ENCODE measurements around the gene RGL1. TPM values are rescaled to one million over a fixed set of nuclear protein-coding genes. Genes with fewer than 3 reads are reported as not detected.
"Not testable (repeated sequence)": the region's sequence is repeated elsewhere in the genome, so short reads cannot be mapped to it uniquely, and the experiment has no call there.

The RGL1 gene
- polyA plus RNA-seq, 10 donors = 25.4 to 34.7 (median 29.9) TPM

DNA sequence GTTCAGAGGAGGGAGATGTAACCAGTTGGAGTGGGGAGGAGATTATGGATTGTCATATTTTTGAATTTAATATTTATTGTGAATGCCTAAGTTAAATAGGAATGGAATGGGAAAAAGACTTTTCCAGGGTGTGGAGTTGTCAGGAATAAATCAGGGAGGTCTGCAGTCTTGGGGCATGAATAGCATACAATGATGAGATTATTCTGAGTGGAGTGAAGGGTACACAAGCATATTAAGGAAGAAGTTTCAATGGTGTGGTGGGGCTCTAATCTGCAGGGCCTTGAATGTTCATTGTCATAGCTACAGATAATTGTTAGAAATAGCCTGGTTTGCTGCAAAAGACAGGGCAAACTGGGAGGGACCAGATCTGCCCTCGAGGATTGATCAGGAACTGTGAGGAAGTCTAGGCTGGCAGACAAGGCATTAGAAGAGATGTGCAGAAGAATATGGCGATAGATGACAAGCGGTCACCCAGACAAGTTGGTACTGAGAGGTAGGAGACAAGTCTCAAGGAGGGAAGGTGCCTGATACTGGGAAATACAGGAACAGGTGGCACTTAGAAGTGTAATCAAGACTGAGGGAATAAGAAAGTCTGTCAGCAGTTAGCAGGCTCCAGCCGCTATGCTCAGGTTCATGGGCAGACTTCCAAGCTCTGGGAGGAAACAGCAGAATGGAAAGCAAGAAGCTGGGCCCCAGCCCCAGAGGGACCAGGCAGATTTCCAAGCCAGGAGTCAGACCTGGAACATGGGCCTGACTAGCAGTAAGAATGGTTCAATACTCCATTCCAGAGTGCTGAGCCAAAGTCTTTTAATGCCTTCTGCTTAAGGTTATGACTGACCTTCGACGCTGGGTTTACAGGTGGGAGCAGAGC lies 20.9 kb upstream of the RGL1 start:
- peak; percentile 86 to 95 (median 90) for DNase-seq

DNA sequence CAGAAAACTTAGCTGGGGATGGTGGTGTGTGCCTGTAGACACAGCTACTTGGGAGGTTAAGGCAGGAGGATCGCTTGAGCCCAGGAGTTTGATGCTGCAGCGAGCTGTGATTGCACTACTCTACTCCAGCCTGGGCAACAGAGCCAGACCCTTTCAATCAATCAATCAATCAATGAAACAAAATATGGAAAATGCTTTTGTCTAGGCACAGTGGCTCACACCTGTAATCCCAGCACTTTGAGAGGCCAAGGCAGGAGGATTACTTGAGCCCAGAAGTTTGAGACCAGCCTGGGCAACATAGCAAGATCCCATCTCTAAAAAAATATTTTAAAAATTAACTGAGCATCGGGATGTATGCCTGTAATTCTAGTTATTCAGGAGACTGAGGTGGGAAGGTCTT lies 19.0 kb upstream of the RGL1 start:
- not testable (repeated sequence) for DNase-seq

DNA sequence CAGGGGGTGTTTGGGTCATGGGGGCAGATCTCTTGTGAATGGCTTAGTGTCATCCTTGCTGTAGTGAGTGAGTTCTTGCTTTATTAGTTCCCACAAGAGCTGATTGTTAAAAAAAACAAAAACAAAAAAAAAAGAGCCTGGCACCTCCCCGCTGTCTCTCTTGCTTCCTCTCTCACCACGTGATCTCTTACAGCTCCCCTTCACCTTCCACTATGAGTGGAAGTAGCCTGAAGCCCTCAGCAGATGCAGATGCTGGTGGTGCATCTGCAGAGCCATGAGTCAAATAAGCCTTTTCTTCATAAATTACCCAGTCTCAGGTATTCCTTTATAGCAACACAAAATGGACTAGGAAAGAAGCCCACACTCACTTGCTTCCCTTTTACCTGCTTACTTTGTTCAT lies 17.2 kb upstream of the RGL1 start:
- no peak for DNase-seq

DNA sequence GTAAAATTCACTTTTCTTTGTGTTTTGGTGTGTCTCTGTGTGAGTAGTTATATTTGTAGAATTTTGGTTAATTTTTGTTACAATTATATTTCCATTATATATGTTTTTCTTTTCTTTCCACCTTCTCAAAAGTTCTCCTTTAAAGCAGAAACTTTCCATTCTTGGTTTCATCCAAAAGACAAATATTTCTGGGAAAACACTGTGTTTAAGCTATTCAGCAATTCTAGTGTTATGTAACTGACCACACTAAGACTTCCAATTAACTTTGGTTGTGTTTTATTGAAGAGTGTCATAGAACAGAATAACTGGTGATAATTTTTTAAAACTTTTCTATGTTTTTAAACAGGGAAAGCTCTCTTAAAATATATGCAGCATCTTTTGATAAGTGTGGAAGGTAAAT lies 13.6 kb upstream of the RGL1 start:
- peak in 1 of 3 donors; percentile 49 for DNase-seq

DNA sequence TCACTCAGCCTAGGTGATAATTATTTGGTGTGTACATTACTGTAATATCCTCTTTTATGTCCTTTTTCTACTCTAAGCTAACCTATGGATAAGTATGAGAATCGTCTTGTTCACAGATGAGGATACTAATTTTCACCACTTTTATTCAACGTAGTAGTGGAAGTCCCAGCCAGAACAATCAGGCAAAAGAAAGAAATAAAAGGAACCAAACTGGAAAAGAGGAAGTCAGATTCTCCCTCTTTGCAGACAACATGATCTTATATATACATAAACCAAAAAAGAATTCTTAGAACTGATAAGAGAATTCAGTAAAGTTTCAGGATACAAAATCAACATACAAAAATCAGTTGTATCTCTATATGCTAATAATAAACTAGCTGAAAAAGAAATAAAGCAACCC lies 12.6 kb upstream of the RGL1 start:
- no peak for DNase-seq

DNA sequence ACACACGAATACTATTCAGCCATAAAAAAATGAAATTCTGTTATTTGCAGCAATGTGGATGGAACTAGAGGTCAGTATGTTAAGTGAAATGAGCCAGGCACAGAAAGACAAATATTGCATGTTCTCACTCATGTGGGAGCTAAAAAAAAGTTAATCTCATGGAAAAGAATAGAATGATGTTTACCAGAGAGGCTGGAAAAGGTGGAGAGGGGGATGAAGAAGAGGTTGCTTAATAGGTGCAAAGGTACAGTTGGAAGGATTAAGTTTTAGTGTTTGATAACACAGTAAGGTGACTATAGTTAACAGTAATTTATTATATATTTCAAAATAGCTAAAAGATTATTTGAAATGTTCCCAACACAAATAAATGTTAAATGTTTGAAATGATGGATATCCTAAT lies 10.8 kb upstream of the RGL1 start:
- no peak for DNase-seq

DNA sequence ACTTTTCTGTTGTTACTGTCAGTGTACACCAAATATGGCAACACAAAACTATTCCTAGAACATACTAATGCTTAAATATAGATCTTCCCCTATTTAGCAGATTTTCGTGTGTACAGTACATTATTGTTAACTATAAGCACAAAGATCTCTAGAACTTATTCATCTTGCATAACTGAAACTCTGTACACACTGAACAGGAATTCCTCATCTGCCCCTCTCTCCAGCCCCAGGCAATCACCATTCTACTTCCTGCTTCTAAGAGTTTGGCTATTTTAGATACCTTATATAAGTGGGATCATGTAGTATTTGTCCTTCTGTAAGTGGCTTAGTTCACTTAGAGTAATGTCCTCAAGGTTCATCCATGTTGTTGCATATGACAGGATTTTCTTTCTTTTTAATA lies 4.5 kb upstream of the RGL1 start:
- DNase-seq = no peak

DNA sequence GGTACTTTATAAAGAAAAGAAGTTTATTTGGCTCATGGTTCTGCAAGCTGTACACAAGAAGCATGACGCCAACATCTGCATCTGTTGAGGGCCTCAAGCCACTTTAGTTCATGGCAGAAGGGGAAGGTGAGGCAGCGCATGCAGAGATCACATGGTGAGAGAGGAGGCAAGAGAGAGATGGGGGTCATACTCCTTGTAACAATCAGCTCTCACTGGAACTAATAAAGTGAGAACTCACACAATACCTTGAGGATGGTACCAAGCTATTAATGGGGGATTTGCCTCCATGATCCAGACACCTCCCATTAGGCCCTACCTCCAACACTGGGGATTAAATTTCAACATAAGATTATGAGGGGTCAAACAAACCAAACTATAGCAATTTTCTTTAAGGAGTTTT lies 3.3 kb upstream of the RGL1 start:
- no peak for DNase-seq

DNA sequence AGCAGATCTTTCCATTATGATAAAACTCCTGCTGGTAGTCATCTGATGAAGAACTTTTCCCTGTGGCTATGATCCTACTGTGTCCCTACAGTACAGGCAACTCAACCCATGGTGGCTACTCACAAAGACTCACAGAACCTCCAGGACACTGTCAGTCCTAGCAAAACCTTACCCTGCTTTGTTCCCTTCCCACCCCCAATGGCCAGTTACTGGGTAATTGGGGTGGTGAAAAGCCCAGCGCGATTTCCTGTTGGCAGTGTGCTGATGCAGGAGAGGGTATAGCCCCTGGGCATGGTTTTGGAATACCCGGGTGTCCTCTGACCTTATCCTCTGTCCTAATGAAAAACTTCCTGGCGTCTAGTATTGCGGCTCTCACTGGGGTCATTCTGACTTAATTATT lies 533 bp upstream of the RGL1 start:
- peak in 1 of 3 donors; percentile 68 for DNase-seq

DNA sequence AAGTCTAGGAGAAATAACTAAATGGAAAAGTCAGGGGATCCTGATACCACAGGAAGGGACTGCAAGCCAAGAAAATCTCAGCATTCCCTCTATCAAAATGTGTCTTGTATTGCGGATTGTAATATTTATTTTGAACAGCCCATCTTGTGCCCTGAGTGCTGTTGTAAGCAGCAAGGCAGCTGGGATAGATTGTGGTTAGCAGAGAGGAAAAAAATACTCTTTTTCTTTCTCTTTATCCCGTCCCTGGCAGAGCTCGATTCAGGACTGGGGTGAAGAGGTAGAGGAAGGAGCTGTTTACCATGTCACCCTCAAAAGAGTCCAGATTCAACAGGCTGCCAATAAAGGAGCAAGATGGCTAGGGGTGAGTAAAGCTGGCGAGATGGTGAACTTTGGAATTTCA lies 1.2 kb downstream of the RGL1 start:
- peak in 1 of 3 donors; percentile 69 for DNase-seq

DNA sequence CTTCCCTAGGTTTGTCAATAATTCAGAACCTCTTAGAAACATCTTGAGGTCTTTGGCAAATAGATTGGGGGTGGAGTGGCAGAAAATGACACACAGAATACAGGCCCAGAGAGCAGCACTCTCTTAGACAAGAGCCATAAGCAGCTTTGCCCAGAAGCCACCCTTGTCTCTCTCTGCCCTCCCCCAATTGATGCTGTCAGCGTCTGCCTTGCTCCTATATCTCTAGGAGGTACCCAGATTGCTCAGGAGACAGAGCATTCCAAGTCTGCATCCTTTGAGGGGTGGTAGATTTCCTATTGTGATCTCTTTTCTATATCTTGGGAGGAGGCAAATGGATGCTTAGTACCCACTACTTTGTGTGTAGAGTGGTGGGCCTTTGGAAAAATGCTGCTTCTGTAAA lies 1.8 kb downstream of the RGL1 start:
- DNase-seq = peak in 1 of 3 donors; percentile 57

DNA sequence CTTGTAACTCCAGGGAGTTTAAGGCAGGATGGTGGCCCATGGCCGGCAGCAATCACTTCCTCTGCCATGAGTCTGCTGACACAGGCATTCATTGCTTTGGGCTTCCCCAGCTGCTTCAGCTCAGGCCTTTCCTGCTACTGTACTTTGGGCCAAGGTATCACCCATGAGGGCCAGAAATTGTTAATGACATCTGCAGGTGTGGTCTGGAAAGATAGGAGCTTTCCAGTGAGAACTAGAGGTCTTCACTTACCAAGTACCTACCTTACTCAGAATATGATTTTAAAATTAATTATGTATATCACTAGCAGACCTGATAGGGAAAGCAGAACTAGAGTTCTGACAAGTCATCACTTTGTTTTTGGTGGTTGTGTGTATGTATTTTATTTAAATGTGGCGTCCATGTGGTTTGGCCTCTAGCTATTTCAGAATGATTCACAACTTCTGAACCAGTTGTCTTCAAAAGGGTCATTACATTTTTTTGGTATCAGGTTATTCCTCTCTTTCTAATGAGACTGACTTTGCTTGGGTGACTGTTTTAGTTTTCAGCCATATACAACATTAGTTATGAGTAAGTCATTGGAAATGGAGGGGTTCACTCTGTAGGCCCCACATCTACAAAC lies 2.7 kb downstream of the RGL1 start:
- peak in 1 of 3 donors; percentile 74 for DNase-seq

DNA sequence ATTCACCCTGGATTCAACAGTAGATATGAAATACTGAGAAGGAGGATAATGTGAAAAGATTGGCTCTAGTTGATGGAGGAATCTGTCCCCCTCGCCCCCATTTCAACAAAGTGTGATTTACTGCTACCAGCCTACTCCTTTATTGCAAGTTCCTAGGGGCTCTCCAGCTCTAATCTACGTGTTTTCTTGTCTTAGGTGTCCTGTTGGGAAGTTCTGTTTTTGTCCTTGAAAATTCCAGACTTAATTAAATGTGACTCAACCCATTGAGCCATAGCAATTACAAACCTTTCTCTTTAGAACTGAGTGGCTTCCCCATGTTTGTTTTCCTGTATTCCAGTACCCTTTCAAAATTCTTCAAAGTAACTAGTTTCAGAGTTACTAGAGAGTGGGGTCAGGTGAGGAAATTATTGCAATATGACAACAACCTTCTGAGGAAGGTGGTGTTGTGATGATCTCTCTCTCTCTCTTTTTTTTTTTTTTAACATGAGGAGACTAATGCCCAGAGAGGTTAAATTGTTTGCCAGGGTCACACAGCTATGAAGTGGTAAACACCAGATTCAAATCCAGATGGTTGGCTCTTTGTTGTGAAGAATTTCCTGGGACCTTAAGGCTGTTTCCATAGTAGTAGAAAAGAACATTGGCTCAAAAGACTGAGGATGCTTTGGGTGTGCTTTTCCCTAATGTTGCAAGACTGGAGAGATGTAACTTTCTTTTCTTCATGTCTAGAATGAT lies 3.5 kb downstream of the RGL1 start:
- DNase-seq = no peak

DNA sequence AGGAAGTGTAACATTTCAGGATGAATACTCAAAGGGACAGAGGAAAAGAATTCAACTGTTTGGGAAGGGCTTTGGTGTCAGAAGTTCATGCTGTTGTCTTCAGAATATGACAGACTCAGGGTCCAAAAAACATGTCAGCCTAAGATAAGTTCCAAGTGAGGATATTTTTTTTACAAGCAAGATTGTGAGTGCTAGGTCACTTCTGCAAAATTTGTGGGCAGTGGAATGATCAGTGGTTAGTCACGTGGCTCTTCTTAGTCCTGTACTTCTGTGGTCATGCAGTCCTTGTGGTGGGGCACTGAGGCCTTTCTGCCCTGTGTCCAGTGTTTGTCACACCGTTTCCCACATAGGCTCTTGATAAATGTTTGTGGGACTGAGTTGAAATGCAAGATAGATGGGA lies 5.2 kb downstream of the RGL1 start:
- peak in 1 of 3 donors; percentile 65 for DNase-seq

DNA sequence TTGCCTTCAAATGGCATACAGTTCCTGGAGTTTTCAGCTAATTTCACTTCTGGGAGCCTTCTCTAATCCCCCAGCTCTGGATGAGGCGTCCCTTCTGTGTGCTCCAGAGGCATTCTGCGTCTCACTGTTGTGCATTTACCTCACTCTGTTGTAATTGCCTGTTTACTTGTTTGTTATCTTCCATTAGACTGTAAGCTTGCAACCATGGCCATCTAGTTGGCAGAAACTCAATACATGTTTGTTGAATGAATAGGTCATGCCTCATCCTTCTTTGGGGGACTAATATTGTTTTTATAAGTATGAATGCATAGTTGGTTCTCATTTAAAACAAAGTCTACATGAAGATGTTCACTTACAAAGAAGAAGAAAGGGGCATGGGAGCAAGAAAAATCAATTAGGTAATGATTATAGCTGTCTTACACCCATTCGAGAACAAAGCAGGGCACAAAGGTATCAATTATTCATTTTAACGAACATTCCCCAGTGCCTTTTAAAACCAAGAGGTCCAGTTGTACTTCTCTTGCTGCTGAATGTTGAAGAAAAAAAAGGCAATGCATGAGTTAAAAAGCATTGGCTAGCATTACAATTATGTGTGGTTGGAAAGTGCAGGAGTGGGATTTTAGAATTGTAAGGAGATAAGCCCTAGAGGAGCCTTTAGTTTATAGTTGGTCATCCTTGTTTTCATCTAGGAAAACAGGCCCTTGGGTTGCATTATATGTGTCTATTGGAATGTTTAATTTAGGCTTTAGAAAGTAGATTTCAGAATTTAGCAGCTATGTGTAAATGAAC lies 6.0 kb downstream of the RGL1 start:
- DNase-seq = peak in 1 of 3 donors; percentile 32

DNA sequence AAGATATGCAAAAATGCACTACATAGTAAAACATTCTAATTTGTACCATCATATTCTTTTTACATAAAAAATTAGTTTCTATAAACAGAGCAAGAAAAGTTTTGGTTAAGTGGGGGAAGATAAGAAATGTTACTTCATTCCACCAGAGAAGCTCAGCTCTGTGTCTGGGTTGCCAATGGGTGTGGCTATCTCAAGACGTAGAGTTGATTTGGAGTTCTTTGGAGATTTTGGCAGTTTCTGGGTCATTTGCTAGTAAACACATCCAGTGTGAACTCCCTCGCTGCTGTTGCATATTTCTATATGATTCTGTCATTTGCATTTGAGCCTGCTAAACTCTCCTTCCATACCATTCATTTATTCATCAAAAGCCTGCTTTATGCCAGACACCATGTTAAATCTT lies 7.2 kb downstream of the RGL1 start:
- peak in 1 of 3 donors; percentile 57 for DNase-seq

DNA sequence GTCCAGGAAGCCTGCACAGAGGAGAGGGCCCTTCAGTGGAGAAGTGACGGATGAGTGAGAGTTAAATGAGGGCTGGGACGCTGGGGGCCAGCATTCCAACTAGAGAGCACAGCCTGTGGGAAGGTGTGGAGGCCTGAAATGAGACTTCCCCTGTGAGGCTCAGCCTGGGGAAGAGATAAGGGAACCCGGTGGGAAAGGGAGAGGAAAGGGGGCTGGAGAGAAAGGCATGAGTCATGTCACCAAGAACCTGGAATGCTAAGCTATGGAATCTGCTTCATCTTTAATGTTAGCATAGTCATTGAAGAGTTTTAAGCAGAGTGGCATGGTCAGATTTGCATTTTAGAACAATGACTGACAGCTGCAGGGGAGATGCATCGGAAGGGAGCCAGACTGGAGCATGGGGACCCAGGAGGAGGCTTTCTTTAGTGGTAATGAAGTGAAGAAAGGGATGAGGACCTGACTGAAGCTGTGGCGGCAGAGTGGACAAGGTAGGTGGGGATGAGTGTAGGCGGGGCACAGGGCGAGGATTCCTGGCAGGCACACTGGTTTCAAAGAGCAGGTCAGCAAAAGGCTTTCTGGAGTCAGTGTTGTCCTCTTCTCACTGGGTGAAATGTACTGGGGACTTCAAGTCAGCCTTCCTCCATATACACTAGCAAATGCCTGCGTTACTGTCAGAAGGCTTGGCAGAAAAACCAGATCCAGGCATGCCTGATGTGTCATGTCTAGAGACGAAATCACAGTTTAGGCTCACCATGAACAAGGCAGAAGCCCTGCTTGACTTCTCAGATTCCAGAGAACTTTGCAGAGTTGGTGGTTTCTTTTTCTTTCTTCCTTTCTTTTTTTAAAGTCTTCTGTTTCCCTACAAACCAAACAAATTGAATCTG lies 8.0 kb downstream of the RGL1 start:
- no peak for DNase-seq

DNA sequence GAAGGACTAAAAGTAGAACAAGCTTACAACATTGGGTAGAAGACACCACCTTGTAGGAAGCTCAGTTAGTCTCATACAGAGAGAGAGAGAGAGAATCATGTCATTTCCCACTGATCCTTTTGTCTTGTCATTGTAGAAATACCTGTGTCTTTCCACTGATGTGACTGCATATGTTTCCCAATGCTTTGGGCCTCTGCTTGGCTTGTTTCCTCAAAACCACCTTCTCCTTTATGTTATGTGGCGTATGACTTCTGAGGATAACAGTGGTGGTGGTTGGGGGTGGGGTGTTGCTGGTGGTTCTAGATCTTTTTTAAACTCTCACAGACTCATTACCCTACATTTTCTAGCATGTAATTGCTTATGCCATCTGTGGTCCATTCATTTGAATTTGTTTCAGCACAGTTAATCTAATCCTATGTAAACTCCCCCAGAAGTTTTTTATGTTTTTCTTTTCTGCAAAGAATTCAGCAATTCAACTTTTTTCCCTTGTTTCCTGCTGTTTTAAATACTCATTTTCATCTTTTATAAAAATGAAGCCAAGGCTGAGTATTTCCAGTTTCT lies 9.3 kb downstream of the RGL1 start:
- DNase-seq = no peak

DNA sequence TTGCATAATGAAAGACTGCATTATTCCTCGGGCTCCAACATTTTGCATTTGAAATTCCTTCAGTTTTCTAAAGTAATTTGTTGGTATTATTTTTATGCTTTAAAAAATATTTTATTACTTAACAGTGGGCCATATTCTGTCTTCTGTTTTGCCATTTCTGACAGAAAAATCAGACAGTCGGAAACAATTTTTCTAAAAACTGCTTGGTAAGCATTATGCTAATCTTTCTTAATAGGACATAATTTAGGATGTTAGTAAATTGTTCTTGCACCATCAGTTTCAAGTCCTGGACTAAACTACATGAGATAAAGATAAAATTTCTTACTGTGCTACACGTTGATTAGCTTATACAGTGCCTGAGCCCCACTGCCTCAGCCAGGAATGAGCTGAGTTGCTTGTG lies 11.2 kb downstream of the RGL1 start:
- no peak for DNase-seq

DNA sequence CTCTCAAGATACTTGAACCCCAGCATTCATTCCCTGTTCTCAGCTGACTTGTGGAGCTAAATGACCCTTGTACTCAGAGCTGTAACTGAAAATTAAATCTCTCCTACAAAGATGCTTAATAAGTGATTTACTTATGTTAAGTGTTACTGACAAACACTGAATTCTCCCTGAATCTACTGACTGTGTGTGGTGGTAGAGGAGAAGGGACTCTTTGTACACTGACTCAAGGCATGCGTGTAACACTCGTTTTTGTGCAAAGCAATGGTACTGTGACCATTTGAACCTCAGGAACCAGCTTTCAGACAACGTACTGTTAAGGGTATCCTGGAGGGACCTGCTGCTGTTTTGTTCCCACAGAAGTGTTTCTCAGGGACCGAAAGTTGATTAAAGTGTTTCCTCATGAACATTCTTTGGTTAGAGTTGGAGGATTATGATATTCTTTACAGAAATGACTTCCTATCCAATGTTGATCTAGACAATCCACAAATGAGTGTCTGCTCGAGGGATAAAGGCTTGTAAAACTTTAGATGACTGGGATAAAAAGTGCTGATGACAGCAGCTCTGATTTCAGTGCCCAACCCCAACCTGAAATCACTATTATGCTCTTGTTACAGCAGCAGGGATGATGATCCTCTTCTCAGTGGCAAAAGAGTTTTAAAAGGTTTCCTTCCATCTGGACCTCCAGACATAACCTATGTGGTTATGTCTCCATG lies 12.8 kb downstream of the RGL1 start:
- peak in 1 of 3 donors; percentile 26 for DNase-seq
